H1 (cell line): Measurements from ENCODE around the gene SFMBT2.

Experiments used
- CHD1 ChIP-seq: IDR thresholded peaks from 2 replicates; pipeline ENCODE4 v1.6.1; 2012; ENCODE audit warnings: low read depth, low read length, improper control_type of control experiment
- CTCF ChIP-seq, 3 experiments: IDR thresholded peaks; 1 replicate in 2 of 3; 2 replicates in 1 of 3; pipeline versions ENCODE4 v1.5.1 to v1.6.1; 2011; ENCODE audit warnings: low read length in 3 of 3, mild to moderate bottlenecking in 3 of 3, inconsistent platforms in 2 of 3, low read depth in 1 of 3, moderate library complexity in 1 of 3; ENCODE audit not compliant: insufficient read depth in 1 of 3; ENCODE audit errors: control extremely low read depth in 1 of 3
- EP300 ChIP-seq, 2 experiments: IDR thresholded peaks; 1 replicate in 1 of 2; 2 replicates in 1 of 2; pipeline ENCODE4 v1.6.1; 2011 to 2012; ENCODE audit warnings: low read depth in 2 of 2, low read length in 2 of 2, mild to moderate bottlenecking in 2 of 2, borderline replicate concordance in 1 of 2, inconsistent platforms in 1 of 2, moderate library complexity in 1 of 2
- GABPA ChIP-seq: IDR thresholded peaks from 2 replicates; pipeline ENCODE4 v1.6.1; 2011; ENCODE audit warnings: mild to moderate bottlenecking, low read length, moderate library complexity, borderline replicate concordance; ENCODE audit not compliant: insufficient read depth
- JUND ChIP-seq: IDR thresholded peaks from 2 replicates; pipeline ENCODE4 v1.6.1; 2011; ENCODE audit warnings: mild to moderate bottlenecking, improper control_type of control experiment, low read length
- MAX ChIP-seq: IDR thresholded peaks from 2 replicates; pipeline ENCODE4 v1.6.1; 2012; ENCODE audit warnings: inconsistent platforms
- POLR2A ChIP-seq, 2 experiments: IDR thresholded peaks; 1 replicate in 1 of 2; 2 replicates in 1 of 2; pipeline ENCODE4 v1.6.1; 2011; ENCODE audit warnings: low read depth in 2 of 2, low read length in 2 of 2, mild to moderate bottlenecking in 2 of 2; ENCODE audit errors: control extremely low read depth in 1 of 2
- RFX5 ChIP-seq: IDR thresholded peaks from 2 replicates; pipeline ENCODE4 v1.6.1; 2011; ENCODE audit warnings: low read depth, low read length, improper control_type of control experiment, borderline replicate concordance
- RXRA ChIP-seq: IDR thresholded peaks from 2 replicates; pipeline ENCODE4 v1.6.1; 2011; ENCODE audit warnings: low read depth, mild to moderate bottlenecking, low read length, moderate library complexity; ENCODE audit not compliant: insufficient read depth
- SIN3A ChIP-seq, 2 experiments: IDR thresholded peaks in 1 of 2; conservative IDR thresholded peaks in 1 of 2; 2 replicates each; pipeline ENCODE4 v1.6.1; 2011 to 2012; ENCODE audit warnings: low read length in 2 of 2, improper control_type of control experiment in 1 of 2, low read depth in 1 of 2, mild to moderate bottlenecking in 1 of 2
- SUZ12 ChIP-seq: fragments of 200-600 bp; sonication (generic); IDR thresholded peaks from 2 replicates; pipeline ENCODE4 v1.6.1; 2012; ENCODE audit warnings: mild to moderate bottlenecking, inconsistent platforms, low read length, moderate library complexity, mixed read lengths

GRCh38 chr10:7135188-7135587 is 275.6 kb downstream of the SFMBT2 start:
- no peak for TF ChIP-seq GABPA
- no peak for TF ChIP-seq SUZ12
- no peak for TF ChIP-seq CTCF (IDR thresholded peaks at IDR 0.05; ENCODE audit: control extremely low read depth in 1 of 3, insufficient read depth in 1 of 3, low read depth in 1 of 3, low read length in 3 of 3)
- no peak for TF ChIP-seq RFX5
- no peak for TF ChIP-seq POLR2A (IDR thresholded peaks at IDR 0.05; ENCODE audit: control extremely low read depth in 1 of 2, low read depth in 2 of 2, low read length in 2 of 2)
- no peak for TF ChIP-seq SIN3A (conservative IDR thresholded peaks at IDR 0.05 in 1 of 2, IDR thresholded peaks at IDR 0.05 in 1 of 2; ENCODE audit: low read depth in 1 of 2, low read length in 2 of 2)
- no peak for TF ChIP-seq EP300 (IDR thresholded peaks at IDR 0.05; ENCODE audit: borderline replicate concordance in 1 of 2, low read depth in 2 of 2, low read length in 2 of 2)
- no peak for TF ChIP-seq CHD1
- TF ChIP-seq JUND, result no peak
- TF ChIP-seq MAX, result no peak
- no peak for TF ChIP-seq RXRA
